NCI-H748 (cell line): Measurements from ENCODE around the gene RABEP1.

Experiments used
- DNase-seq: peaks from one replicate; lab custom pipeline; 2025; ENCODE audit not compliant: unreplicated experiment; lab: John Stamatoyannopoulos, UW

Gene RABEP1

DNA sequence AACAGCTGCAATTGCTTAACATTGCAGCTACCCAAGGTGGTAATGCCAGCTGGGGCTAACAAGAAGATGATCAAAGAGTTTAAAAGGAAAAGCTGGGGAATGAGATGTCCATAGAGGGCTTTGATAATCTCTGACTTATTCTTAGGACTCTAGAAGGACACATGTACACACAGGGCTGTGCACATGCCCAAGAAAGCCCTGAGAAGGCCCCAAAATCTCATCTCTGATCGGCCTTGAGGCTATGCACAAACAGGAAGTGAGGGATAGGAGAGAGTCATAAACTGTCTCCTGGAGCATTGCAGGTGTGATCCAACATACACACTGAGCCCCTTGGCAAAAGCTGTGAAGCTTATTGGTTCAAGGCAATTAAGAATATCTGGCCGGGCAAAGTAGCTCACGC, 17.2 kb upstream of the RABEP1 start:
- no peak for DNase-seq

DNA sequence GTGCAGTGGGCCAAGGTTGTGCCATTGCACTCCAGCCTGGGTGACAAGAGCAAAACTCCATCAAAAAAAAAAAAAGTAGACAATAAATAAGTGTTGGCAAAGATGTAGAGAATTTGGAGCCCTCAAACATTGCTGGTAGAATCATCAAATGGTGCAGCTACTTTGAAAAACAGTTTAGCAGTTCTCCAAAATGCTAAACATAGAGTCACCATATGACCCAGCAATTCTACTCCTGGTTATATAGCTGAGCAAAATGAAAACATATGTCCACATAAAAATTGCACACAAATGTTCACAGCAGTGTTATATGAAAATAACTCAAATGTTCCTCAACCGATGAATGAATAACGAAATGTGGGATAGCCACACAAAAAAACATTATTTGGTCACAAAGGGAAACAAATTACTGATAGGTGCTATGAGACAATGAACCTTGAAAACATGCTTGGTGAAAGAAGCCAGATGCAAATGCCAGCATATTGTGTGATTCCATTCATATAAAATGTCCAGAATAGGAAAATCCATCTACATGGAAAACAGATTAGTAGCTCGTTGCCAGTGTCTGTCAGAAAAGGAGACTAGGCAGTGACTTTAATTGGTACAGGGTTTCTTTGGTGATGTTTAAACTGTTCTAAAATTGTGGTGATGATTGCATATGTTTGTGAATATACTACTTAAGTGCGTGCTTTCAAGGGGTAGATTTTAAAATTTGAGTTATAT, 12.7 kb upstream of the RABEP1 start:
- no peak for DNase-seq

DNA sequence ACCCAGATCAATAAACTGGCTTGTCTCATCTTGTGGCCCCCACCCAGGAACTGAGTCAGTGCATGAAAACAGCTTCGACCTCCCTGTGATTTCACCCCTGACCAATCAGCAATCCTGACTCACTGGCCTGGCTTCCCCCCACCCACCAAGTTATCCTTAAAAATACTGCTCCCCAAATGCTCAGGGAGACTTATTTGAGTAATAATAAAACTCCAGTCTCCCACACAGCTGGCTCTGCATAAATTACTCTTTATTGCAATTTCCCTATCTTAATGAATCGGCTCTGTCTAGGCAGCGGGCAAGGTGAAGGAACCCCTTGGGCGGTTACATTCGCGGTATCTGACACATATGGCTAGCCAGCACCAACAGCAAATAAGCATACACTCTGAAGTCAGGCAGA, 9.8 kb upstream of the RABEP1 start:
- no peak for DNase-seq

DNA sequence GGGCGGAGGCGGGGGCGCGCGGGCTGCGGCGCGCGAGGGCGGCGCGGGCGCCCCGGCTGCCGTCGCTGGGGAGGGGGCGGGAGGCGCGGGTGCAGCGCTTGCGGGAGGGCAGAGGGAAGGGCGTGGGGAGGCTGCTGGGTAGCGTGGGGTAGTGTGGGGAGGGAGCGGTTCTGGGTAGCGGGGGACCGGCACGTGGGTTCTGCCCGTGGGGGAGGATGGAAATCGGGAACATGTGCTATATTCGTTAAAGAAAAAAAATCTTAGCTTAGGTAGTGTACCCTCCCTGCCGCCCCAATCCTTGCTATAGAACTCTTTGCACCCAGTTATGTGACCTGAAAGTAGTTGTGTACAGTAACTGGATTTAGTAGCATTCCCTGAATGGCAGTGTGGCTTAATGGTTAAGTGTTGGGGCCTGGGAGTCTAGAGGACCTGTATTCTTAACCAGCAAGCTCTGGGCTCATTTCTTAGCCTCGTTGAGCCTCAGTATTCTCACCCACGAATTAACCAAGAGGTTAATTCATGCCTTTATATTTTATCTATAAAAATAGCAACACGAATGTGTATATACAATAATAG, 646 bp downstream of the RABEP1 start:
- peak; percentile 52 for DNase-seq

DNA sequence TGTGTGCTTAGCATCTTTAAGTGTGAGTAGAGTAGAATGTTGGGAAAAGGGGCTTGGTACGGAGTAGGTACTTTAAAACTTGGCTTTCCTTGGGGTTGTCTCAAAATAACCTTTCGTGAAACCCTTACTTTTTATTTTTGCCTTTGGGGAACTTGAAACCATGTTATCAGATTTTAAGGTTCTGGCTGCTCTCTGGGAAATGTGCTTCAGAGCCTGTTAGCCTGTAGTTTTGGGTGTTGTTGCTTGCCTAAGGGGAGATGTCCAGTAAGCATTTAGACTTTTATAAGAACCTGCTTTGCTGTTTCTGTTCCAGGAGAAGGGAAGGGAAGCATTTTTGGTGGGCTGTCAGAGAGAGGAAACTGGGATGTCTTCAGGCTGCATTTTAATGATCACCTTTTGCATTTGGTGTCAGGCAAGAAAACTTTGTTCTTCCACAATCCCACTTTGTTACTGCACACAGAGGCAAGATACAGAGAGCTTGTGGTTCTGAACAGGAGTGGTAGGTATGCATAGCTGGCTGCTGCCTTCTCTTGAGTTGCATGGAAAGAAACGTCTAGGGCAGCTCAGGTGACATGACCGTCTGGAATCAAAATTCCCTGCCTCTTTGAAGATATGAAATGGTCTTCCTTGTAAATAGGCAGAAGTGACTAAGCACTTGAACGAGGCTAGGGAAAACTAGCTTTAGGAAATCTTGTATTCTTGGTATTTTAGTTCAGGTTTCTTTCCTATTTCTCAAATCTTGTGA, 1.7 kb downstream of the RABEP1 start:
- no peak for DNase-seq

DNA sequence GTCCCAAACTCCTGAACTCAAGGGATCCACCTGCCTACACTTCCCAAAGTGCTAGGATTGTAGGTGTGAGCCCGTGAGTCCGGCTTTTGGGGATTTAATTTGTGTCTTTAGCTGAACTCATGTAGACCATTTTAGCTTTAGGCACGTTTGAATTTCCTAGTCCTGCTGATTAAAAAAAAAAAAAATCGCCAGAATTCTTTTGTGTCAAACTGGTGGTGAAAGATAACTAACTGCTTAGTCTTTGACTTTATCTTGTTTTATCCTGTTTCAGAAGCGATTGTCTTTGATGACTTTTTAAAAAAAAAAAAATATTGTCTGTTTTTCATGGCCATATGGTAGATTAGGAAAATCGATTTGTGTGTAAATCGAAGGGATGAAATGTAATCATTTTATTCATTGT, 2.6 kb downstream of the RABEP1 start:
- no peak for DNase-seq

DNA sequence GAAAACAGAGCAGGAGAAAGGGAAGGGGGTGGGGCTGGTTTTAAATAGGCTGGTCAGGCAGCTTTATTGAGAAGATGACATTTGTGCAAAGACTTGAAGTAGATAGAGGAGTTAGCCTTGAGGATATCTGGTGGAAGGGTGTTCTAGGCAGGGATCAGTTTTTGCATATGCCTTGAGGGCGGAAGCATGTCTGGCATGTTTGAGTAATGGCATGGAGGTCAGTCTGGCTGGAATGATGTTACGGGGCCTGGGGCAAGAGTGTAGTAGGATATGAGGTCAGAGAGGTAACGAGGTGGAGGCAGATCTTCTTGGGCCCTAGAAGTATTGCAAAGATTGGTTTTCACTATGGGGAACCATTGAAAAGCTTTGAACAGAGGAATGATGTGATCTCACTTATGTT, 4.8 kb downstream of the RABEP1 start:
- no peak for DNase-seq

DNA sequence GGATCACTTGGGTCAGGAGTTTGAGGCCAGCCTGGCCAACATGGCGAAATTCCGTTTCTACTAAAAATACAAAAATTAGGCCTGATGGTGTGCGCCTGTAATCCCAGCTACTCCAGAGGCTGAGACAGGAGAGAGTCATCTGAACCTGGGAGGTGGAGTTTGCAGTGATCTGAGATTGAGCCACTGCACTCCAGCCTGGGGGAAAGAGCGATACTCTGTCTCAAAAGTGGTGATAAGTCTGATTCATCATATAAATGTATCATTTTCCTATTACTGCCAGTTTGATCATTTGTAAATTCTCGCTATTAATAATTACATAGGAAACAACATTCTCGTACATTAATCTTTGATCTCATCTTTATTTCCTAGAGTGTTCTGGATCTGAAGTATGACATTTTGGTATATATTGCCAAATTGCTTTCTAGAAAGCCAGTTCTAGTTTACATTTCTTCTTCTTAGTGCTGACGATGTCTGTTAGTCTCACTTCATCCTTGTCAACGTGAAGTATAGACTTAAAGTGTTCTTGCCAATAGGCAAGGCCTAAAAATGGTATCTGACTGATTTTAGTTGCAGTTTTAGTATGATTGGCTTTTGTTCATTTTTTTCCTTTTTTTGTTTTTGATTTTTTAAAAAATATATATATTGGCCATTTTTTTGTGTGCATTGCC, 9.7 kb downstream of the RABEP1 start:
- DNase-seq = no peak

DNA sequence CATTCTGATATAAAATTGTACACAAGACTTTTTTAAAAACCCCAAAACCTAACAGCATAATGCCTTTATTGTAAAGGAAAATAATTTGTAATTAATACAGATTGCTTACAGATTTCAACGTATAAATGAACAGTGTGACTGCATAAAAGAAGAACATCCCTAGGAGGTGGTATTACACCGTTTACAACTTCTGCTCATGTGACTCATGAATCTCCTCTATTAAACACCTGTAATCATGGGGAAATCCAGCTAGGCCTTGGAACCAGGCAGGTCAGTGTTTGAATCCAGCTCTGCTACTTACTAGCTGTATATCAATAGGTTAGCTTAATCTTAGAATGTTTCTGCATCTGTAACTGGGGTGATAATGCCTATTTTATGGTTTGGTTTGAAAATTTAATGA, 15.2 kb downstream of the RABEP1 start:
- no peak for DNase-seq

DNA sequence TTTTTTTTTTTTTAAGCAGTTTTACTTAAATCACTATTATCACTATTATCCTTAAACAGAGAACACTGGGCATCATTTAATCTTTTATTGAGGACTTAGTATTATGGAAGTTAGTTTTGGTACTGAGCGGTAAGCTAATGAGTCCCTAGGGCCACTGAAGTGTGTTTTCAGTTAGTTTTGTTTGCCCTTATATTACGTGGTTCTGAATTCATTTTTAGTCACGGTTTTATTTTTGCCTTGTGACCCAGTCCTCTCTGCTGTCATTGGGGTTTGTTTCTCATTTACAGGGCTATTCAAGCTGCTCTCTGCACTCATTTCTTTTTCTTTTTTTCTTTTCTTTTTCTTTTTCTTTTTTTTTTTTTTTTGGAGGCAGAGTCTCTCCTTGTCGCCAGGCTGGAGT, 17.3 kb downstream of the RABEP1 start:
- DNase-seq = no peak

DNA sequence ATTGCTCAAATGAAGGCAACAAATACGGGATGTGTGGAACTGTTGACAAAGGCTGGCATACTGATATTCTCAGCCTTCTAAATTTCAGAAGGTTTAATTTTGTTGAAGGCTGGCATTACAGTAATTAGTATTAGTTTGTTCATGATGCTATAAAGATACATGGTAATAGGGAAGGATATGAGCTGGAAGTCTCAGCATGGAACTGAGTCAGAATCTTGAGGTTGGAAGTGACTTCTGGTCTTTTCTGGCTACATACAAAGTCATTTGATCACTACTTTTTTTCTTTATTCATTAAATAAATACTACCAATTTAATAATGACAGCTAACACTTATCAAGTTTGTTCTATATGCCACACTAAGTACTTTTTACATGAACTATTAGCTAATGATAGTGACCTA, 22.6 kb downstream of the RABEP1 start:
- no peak for DNase-seq

DNA sequence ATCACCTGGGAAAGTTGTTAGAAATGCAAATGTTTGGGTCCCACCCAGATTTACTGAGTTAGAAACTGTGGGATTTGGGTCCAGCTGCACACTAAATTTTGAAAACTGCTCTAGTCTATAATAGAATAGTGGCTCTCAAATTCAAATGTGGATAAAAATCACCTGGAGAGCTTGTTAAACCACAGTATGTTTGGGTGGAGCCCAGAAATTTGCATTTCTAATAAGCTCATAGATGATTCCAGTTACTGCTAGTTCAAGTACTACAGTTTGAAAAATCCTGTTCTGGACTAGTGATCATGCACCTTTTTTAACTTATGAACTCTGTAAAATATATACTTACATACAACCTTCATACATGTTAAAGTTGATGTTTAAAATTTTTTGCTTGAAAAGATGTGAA, 27.8 kb downstream of the RABEP1 start:
- no peak for DNase-seq

DNA sequence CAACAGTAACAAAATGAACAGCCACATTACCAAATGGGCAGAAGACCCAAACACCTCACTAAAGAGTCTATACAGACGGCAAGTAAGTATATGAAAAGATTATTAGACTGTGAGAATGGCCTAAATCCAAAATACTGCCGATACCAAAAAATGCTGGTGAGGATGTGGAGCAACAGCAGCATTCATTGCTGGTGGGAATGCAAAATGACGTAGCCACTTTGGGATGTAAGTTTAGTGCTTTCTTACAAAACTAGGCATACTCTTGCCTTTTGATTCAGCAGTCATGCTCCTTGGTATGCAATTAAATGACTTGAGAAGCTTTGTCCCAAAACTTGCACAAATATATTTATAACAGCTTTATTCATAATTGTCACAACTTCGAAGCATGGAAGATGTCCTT, 43.8 kb downstream of the RABEP1 start:
- no peak for DNase-seq

DNA sequence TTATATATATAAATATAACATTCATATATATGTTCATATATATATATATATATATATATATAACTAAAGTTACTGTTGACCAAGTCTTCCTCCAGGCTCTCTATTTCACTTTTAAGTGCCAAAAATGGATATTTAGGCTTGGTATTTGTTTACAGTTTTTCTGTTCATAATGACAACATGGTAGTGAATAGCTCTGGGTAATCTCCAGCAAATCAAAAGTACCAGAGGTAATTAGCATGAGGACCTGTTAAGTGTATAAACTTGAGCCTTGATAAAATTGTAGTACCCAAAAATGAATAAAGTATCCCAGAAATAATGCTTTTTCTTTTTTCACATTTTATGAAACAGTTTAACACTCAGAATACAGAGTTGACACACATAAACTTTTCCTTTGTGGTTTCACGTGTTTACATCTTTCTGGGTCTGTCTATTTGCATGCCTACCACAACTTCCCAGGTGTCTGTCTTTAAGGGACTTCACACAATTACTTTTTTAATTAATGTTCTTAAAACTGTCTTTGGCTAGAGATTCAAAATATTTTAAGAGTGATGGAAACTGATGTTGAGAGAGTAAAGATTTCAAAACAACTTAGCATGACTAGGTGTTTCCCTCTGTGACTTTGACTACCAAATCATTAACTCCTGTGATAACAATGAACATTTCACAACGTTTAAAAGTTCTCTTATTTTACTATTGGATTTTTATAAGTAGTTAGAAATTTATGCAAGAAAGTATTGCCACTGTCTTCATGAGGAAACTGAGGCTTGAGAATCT, 47.9 kb downstream of the RABEP1 start:
- no peak for DNase-seq

DNA sequence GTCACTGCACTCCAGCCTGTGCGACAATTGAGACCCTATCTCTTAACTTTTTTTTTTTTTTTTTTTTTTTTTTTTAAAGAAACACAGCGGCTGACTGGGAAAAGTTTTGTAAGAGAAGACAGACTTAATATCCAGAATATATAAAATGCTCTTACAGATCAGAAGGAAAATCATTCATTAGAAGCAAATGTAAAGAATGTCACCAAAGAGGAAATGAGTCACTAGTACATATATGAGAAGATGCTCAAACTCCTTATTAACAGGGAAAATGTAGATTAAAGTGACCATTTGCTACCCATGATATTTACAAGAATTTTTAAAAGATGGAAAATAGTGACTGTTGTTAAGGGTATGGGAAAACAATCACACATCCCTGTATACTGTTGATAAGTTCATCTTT, 48.9 kb downstream of the RABEP1 start:
- no peak for DNase-seq

DNA sequence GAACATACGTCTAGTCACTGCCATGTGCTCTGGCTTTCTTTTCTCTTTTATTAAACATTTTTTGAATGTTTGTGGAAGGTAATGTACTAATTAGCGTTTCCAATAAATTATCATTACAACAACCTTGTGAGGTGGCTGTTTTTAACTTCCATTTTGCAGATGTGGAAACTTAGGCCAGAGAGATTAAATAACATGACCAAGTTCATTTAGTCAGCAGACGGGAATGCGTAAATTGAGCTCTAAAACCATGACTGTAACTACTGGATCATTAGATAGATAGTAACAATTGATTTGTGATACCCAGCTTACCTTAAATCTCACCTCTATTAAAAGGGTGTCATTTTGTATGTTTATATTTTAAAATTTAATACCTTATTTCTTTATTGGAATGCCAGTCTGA, 49.4 kb downstream of the RABEP1 start:
- DNase-seq = no peak

DNA sequence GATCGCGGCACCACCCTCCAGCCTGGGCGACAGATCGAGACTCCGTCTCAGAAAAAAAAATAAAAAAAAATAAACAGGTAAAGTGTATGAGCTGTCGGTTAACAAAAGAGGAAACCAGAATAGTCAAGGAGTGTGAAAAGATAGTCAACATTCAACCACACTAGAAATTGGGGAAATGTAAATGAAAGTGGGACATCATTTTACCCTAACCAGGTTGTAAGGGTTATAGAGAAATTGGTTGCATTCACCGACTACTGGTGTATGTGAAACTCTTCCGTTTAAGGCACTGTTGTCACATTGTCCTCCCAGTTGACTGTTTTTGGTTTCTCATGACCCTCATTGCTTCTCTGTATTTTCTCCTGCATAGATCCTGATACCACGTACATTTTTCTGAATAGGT, 62.8 kb downstream of the RABEP1 start:
- no peak for DNase-seq

DNA sequence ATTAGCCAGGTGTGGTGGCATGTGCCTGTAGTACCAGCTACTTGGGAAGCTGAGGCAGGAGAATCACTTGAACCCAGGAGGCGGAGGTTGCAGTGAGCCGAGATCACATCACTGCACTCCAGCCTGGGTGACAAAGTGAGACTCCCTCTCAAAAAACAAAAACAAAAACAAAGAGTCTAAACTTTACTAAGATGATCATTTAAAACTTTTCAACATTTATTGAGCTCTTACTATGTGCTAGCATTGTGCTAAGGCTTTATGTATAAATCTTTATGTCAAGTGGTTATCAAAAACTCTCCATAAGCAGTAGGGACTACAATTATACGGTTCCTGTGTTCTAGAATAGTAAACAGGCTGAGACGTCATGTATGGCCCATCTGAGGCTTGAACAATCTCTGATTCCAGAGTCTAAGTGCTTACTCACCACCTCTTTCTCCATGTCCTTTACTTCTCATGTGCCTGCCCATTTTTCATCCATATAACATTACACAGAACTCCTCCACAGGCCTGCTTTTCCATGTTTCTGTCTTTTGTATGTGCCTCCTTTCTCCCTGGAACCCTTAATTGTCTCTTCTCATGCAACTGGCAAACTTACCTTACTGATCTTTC, 70.7 kb downstream of the RABEP1 start:
- DNase-seq = no peak

DNA sequence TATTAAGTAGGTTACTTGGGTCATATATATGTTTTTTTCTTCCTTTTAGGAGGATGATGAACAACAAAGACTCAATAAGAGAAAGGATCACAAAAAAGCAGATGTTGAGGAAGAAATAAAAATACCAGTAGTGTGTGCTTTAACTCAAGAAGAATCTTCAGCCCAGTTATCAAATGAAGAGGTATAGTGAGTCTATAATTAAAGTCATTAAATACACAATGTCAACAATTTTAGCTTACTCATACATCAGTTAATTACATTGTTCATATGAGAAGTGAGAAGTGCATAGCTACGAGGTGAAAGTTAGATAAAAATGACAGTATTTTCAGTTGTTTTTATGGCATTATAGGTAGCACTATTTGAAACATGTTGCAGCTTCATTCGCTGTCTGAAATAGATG, 72.2 kb downstream of the RABEP1 start:
- peak; percentile 6 for DNase-seq

DNA sequence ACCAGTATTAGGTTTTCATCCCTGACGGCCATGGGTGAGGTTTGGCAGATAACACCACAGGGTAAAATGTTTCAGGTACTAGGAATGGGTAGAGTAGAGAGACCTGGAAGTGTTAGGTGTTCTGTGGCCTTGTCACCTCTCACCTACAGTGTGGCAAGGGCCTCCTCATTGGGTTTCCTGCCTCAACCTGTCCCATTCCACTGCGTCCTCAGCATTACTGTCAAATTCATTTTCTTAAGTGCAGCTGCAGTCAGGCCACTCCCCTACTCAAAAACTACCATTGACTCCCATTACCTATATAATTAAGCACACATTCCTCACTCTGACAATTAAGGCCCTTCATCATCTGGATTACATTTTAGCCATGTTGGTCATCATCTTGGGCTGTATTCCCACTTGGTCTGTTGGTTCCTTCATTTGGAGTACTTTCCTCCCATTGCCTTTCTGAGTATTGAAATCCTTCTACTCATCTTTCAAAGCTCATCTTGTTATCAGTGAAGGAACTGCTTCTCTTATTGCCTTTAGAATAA, 72.9 kb downstream of the RABEP1 start:
- no peak for DNase-seq
